Brain pericyte (primary cell): ENCODE data around the gene VAC14.
"Not testable (repeated sequence)": the region's sequence is repeated elsewhere in the genome, so short reads cannot be mapped to it uniquely, and the experiment has no call there.

Experiments used
- DNase-seq: peaks from one replicate; pipeline ENCODE4 v3.0.0-alpha.2; 2012; ENCODE audit warnings: low read depth, low spot score

The VAC14 gene

GRCh38 chr16:70744366-70744765 is 56.6 kb downstream of the VAC14 start:
- DNase-seq: no peak

- DNase-seq: no peak
Observed at GRCh38 chr16:70743791-70744190, 57.2 kb downstream of the VAC14 start.

GRCh38 chr16:70742967-70743366 is 58.0 kb downstream of the VAC14 start:
- DNase-seq: not testable (repeated sequence)

GRCh38 chr16:70741783-70742125 is 59.2 kb downstream of the VAC14 start:
- DNase-seq: no peak

GRCh38 chr16:70740914-70741782 is 59.8 kb downstream of the VAC14 start:
- DNase-seq: peak; percentile 94

GRCh38 chr16:70740174-70740913 is 60.6 kb downstream of the VAC14 start:
- no peak for DNase-seq

GRCh38 chr16:70739389-70739788 is 61.6 kb downstream of the VAC14 start:
- DNase-seq: no peak

GRCh38 chr16:70738083-70738977 is 62.6 kb downstream of the VAC14 start:
- peak; percentile 85 for DNase-seq

GRCh38 chr16:70737377-70738082 is 63.4 kb downstream of the VAC14 start:
- peak; percentile 99 for DNase-seq

- peak; percentile 73 for DNase-seq
Observed at GRCh38 chr16:70736465-70737376, 64.2 kb downstream of the VAC14 start.

GRCh38 chr16:70735141-70735979 is 65.6 kb downstream of the VAC14 start:
- peak; percentile 83 for DNase-seq

- DNase-seq: no peak
Observed at GRCh38 chr16:70734522-70735095, 66.3 kb downstream of the VAC14 start.

GRCh38 chr16:70730944-70731343 is 70.0 kb downstream of the VAC14 start:
- no peak for DNase-seq

GRCh38 chr16:70730031-70730430 is 70.9 kb downstream of the VAC14 start:
- no peak for DNase-seq

GRCh38 chr16:70729292-70729691 is 71.7 kb downstream of the VAC14 start:
- DNase-seq: no peak

- DNase-seq: no peak
Observed at GRCh38 chr16:70728150-70728549, 72.8 kb downstream of the VAC14 start.

GRCh38 chr16:70726892-70727361 is 74.0 kb downstream of the VAC14 start:
- DNase-seq: no peak

- no peak for DNase-seq
Observed at GRCh38 chr16:70725912-70726828, 74.8 kb downstream of the VAC14 start.
